Stimulated activated CD4-positive, alpha-beta T cell treated with anti-CD3 and anti-CD28 coated beads, Interleukin-12 subunit alpha, Interleukin-12 subunit beta, amount 100 ng/mL, for 24 hours (primary cell): ENCODE results near the gene TMEM131.
"Not testable (repeated sequence)": the region's sequence is repeated elsewhere in the genome, so short reads cannot be mapped to it uniquely, and the experiment has no call there.

Experiments used
- DNase-seq, 2 experiments: peaks; one replicate each; pipeline ENCODE4 v3.0.0-alpha.2; 2020; ENCODE audit warnings: low read depth in 2 of 2

Gene TMEM131

DNA sequence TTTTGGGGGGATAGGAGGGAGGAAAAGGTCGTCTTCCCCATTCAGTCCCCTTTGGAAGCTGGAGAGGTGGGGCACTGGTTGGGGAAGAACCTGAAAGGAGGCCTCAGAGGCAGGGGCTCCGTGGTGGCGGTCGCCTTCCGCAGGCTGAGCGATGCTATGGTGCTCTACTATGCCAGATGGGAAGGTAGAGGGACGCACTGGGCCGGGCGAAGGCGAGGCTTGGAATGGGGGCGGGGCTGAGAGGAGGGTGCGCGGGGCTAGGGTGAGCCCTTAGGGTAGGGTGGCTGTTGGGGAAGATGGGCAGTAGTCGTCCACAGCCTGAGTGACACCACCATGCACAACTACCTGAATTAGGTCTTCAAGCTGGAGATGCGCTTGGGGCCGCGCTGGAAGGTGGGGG lies 271.2 kb downstream of the TMEM131 start:
- DNase-seq: no peak

DNA sequence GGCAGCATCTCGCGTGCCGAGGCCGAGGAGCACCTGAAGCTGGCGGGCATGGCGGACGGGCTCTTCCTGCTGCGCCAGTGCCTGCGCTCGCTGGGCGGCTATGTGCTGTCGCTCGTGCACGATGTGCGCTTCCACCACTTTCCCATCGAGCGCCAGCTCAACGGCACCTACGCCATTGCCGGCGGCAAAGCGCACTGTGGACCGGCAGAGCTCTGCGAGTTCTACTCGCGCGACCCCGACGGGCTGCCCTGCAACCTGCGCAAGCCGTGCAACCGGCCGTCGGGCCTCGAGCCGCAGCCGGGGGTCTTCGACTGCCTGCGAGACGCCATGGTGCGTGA lies 271.7 kb downstream of the TMEM131 start:
- no peak for DNase-seq

DNA sequence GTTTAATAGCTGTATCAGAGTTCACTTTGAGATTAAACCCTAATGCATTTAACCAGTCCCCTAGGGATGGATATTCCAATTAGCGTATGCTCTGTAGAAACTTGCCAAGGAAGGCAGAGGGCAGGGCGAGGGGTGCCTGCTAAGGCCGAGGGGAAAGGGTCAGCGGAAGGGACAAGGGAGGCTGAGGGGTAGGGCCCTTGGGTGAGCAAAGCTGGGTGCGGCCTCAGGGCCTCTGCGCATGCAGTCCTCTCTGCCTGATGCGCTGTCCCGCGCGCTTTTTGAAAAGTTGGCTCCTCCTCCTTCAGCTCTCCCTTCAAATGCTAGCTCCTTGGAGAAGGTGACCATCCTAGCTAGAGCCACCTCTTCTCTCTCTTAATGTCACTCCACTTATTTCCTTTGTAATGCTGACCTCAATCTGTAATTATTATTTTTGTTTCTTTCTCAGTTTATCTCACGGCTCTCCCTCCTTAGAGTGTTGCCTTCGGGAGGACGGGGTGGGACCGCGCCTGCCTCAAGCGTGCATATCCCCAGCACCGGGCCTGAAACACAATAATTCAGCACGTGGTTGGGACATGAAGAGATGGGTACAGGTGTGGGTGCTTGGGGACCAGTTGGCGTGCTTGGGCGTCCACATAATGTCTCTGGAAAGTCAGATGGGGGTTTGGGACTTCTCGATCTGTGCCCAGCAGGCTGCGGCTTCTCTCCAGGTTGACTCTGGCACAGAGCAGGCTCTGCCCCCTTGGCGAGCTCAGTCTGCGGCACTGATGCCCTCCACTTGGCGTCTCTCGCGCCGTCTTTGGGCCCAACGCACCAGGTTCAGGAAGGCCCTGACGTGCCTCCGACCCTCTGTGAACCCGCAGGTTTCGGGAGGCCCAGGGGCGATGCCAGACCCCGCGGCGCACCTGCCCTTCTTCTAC lies 272.3 kb downstream of the TMEM131 start:
- no peak for DNase-seq

DNA sequence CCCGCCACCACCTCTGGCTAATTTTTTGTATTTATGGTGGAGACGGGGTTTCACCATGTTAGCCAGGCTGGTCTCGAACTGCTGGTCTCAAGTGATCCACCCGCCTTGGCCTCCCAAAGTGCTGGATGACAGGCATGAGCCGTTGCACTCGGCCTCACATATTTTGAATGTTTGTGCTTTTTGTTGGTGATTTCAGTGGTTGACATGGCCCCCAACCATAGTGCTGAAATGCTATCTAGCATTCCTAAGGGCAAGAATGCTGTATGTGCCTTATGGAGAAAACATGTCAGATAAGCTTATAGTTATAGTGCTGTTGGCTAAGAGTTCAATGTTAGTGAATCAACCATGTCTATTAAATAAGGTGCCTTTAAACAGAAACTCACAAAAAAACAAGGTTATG lies 273.5 kb downstream of the TMEM131 start:
- DNase-seq: no peak

DNA sequence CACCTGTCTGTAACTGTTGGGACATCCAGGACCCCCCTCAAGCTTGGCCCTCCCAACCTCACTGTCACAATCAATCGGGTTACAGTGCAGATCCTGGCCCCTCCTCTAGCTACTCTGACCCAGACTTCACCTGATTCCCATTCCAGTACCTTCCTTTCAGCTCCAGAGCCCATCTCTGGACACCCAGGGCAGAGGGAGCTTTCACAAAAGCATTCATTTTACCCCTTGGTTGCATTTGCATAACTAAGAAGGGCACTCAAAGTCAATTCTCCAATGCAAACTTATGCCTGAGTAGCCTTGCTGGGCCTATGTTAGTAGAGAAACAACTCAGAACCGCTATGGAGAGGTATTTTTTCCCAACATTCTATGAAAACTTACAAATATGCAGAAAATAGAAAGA lies 275.0 kb downstream of the TMEM131 start:
- DNase-seq: no peak

DNA sequence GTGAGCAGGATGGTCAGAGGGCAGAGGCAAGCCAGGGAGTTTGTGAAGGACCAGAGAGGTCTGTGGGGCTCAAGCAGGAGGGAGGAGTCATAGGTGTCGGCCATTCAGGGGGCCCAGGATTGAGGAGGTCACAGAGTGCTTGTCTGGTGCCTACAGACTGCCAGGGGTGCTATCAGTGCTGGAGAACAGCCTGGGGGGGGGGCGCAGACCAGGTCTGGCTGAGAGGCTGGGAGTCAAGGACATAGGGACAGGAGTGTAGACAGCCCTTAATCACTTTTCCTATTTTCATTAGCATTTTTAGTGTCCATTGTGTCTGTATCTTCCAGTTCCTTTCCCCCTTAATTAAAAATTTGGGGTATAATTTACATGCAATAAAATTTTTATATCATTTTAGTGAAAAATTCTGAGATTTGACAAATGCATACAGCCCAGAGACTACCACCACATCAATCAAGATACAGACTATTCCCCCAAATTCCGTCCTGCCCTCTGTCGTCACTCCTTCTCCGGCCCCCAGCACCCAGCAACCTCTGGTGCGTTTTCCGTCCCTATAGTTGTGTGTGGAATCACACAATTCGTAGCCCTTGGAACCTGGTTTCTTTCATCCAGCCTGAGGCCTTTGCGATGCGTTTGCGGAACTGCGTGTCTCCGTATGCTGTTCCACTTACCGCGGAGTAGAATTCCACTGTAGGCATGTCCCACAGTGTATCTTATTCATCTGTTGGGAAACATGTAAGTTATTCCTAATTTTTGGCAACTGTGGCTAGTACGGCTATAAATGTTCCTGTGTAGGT lies 276.2 kb downstream of the TMEM131 start:
- DNase-seq: no peak

DNA sequence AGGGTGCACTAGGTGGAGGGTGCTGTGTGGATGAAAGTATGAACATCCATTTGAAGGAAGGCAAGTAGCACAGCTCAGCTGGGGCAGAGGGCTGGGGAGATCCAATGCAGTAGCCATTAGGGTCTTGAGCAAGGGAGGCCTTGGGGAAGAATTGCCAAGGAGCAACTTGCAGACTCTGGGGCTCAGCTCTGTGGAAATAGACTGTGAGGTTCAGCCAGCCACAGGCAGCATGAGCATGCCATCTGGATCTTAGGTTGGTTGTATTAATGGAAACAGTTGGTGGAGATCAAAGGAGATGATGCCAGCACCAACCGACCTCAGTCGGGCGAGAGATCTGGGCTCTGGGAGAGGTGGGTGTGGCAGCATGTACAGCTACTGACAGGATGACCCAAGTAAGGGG lies 276.8 kb downstream of the TMEM131 start:
- DNase-seq: no peak

DNA sequence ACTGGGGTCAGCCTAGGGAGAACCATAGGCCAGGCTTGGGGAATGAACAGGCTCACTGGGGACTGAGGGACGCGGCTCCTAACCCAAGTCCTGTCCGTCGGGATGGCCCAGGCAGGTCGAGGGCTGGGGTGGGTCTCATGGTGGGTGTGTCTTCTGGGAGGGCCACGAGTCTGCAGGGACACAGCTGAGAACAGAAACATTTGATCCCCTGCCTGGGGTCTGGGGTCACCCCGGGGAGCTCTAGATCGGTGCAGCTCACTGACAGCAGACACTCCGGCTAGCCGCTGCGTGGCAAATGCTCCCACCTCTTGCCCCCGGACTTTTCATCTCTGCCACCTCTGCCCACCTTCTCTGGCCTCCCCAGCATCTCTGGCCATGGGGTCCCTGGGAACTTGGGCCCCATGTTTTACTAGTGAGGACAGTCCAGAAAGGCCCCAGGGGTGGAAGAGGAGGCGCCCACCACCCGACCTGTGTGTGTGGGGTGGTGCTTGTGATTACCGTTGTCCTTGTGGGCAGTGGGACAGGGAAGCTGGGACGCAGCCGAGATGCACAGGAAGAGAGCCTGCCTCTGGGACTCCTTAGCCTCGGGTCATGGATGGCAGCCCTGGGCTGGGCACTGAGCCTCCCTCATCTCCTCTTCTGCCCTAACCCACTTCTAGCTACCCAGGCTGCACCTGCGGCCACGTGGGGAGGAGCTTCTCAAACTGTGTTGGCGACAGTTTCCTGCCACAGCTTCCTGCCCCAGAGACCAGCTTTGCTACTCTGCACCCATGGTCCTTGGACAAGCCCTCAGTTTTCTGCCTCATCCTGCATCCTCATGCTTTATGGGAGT lies 277.5 kb downstream of the TMEM131 start:
- peak; percentile 42 to 58 for DNase-seq

DNA sequence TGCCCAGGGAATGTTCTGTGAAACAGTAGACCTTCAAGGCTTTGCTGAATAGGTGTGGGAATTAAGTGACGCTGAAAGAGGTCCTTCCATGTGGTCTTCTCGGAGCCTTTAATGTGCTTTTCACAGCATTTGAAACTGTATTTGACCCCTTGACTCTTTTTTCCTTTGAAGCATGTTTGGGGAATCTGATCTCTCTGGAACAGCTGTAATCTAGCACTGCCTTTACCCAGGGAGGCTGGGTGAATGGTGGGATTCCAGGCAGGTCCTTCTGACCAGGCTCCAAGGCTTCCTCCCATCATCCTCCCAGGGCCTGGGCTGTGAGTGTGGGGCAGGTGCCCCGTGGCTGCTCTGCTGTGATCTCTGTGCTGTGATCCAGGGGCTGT lies 278.1 kb downstream of the TMEM131 start:
- no peak for DNase-seq

DNA sequence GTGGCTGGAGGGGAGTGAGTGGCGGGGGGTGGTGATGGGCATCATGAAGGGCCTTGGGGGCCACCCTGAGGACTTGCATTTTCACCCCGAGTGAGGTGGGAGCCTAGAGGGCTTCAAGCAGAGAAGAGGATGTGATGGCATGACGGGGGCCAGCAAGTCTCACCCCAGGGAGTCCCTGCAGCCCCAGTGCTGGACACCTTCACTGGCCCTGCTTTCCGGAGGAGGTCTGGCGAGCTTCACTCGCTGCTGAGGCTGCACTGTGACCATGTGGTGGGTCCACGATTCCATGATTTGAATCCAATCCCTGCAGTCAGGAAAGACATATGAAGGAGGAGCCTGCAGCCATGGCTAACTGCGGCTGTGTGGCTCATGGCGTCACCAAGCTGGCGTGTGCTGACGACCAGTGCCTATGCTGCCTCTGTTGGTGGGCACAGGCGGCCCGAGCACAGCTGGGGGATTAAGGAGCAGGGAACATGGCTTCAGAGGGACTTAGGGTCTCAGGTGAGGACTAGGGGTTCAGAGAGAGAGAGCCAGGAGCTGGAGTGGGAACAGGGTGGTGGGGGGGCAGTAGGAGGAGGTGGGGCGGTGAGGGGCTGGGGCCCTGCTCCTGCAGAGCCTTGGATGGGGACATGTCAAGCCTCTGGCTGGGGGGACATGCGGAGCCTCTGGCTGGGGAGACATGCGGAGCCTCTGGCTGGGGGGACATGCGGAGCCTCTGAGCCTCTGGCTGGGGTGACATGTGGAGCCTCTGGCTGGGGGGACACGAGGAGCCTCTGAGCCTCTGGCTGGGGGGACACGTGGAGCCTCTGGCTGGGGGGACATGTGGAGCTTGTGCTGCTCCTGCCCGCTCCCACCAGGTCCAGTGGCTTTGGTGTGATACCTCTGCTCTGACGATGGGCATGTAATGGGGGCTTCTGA lies 278.8 kb downstream of the TMEM131 start:
- DNase-seq: no peak

DNA sequence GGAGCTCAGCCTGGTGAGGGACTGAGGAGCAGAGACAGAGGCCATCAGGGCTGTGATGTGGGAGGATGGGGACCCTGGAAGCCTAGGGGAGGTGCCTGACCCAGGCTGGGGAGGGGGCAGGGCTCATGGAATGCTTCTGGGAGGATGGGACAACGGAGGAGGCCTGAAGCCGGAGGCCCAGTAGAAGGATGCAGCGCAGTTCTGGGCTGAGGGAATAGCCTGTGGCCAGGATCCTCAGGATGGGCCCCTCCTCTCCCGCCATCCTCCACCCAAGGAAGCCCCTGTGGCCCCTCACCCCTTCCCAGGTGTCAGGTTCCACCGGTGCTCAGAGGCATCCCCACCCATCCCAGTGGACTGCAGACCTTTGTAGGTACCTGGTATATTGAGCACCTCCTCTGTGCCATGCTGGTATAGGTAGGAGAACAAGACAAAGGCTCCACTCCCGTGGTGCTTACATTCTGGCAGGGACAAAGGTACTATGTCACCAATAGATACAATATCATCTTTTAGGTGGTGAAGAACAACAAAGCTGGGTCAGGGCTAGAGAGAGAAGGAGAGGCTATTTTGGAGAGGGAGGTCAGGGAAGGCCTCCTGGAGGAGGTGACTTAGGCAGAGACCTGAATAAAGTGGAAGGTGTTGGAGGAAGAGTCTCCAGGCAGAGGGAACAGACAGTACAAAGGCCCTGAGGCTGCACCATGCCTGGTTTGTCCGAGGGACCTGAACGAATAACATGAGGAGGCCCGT lies 279.6 kb downstream of the TMEM131 start:
- no peak for DNase-seq

DNA sequence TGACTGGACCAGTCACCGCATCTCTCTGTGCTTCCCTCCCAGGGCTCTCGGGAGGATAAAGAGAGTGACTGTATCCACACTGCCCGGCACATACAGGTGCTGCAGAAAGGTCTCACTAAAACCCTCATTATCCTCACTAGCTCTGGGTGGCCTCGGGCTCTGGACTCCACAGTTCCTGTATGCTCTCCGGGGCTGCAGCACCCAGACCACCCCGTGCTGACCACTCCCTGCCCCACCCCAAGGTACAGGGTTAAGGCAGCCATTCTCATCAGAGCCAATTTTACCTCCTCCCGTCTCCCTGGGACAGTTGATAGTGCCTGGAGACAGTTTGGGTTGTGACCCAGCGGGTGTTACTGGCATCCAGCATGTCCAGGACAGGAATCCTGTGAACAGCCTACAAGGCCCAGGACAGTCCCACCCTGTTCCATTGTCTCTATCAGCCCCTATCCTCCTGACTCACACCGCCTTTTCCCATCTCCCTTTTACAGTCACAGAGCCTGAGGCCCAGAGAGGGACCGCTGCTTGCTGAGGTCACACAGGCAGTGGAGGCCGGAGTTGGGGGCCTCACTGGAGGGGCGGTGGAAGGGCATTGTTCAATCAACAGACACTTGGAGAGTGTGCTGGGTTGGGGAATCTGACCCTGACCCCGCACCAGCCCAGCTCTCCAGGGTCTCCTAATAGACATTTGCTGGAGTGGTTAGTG lies 280.6 kb downstream of the TMEM131 start:
- DNase-seq: no peak

DNA sequence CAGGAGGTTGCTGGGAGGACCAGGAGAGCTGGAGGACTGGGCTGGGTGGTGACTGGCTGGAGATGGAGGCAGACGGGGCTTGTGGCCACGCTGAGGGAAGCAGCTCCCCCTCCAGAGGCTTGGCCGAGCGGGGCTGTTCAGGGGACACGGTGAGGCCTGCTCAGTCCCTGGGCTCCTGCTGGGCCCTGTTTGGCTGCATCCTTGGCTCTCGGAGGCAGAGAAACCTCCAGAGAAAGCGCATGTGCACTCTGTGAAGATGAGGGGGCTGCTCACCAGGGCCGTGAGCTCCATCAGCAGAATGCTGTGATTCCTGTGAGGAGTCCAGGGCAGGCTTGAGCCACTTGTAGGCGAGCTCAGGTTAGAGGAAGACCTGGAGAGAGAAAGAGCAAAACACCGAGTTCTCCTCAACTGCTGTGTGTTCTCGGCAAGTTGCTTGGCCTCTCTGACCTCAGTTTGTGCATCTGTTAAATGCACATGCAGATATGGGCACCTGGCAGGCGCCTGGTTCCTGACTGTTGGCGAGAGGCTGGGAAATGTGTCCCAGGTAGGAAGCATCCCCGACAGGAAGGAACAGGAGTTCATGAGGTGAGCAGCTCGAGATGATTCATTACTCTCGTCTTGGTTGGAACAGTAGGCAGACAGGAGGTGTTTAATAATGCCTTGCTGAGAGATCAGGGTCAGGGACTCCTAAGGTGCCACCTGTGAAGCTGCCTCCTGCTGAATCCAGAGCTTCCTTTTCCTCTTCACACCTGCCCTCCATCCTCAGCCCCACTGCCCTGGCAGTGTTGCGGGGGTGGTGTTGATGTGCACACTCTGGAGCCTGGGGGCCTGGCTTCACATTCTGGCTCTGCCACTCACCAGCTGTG lies 281.4 kb downstream of the TMEM131 start:
- DNase-seq: no peak

DNA sequence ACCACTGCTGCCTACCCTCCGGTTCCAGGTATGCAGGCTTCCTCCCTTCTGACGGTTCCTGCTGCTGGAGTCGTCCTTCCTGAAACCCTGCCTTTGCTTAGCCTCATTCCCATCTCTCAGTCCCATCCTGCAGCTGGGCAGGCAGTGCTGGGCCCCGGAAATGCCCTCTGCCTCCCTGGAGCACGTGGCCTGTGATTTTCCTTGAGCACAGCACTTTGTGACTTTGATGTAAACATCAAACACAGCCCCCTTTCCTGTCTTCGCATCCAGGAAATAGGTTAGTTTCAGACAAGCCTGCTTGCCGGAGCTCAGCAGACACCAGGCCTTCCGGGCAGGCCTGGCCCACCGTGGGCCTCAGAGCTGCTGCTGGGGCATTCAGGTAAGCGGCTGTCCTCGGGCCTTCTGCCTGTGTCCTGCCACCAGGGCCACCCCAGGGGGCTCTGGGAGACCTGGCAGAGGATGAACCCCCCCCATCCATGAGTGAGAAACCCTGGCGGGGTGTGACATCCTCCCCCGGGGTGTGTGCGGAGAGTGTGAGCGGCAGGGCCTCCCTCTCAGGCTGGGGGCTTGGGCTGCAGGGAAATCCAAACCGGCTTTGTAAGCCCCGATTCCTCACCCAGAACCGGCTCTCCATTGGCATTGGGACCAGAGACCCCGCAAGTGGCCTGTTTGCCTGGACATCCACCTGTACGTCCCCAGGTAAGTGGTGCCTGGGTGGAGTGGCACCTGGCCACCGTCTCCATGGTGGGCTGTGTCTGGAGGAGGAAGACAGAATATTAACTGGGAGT lies 282.3 kb downstream of the TMEM131 start, which contains the start of gene ZAP70:
Gene ZAP70 (plus strand): TSS at position 281 of the 788 bp plus-strand sequence. CDS start 10,461 bp downstream, outside the sequence.
- DNase-seq: peak; percentile 31 to 54

DNA sequence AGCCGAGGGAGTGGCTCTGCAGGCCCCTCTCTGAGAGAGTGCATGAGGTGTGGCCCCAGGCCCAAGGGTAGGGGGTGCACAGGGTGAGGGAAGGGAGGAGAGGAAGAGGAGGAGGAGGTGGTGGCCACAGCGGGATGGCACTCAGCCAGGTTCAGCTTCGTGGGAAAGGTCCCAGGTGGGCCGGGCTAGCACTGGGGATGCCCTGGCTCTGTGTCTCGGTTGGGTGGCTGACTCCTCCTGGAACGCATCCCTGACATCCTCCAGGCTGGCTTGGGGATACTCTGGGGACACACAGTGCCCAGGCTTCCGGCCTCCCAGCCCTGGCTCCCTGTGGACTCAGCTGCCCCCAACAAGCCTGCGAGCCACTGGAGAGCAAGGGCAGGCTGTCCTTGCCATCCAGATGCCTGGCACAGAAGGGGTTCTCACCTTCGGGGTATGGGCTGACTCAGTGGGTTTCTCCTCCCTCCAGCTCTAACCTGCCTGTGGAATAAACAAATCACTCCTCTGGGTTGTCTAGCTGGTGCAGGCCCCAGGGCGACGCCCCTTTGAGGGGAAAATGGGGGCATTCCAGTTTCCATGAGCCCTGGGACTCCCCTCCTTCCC lies 283.0 kb downstream of the TMEM131 start:
- DNase-seq: peak in 1 of 2 experiments; percentile 33

DNA sequence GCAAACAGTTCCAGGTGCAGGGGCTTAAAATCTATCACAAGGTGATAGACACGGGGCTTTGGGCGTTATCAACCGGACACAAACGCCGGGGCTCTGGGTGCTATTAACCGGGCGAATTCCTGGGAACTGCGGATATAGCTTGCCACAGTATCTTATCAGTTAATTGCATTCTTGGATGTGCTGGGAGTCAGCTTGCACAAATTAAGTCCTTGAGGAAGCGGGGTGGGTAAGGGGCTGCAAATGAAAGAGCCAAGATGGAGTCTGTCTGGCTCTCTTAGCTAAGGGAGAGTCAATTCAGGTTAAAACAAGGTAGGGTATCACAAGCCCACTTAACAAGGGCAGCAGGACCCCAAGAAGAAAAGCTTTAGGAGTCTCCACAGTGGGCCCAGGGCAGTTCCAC lies 283.6 kb downstream of the TMEM131 start:
- DNase-seq: not testable (repeated sequence)

DNA sequence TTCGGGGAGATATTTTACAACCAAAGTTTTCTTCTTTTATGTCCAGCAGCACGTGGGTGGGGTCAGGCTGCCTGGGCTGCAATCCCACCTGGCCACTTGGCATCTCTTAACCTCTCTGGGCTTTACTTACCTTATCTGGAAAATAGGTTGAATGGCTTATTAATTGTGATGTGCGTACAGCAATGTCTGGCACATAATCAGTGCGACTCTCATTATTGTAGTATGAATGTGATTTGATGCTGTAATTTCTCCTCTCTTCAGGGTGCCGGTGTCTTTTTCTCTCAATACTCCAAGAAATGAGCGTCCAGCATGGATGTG lies 284.4 kb downstream of the TMEM131 start:
- DNase-seq: no peak

DNA sequence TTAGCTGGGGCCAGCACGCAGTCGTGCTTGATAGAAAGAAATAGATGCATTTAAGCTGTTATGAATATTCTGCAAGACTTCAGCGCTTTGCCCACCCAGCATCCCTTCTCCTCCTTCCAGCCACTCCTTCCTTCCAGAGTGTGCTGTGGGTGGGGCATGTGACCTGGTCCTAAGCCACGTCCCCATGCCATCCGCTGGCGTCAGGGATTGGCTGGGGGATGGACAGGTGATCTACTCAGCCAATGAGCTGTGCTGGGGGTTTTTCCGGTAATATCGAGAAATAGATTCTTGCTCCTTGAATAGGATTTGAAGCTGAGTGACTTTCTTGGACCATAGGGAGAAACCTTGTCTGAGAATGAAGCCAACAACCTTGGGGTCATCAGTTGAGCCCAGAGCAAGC lies 287.1 kb downstream of the TMEM131 start:
- no peak for DNase-seq
